ENCODE data around the gene GCK. TPM values are rescaled to one million over a fixed set of nuclear protein-coding genes. Genes with fewer than 3 reads are reported as not detected.

Gene GCK
- total RNA-seq, 1 experiment from 2014 or later, result not detected

DNA sequence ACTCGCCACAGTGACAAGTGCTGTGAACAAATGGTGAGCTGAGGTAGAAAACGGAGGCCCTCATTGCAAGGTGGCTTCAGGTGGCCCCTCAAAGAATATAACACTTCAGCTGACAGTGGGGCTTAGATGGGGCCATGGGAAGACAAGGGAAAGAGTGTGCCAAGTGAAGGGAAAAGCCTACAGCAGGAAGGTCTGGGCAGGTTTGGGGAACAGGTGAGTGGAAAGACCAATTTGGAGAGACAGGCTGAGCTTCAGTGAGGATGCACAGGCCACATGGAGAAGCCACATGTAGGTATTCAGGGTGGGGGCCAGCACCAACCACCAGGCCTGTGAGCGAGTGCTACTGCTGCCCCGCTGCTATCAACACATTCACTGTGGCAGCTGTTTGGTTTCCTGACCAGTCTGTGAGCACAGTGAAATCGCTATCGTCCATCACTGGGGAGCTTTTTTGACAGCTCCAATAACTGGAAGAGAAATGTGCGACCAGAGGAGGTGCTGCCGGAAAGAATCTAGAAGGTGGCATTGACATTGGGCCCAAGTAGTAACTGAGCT is 69.3 kb downstream of the GCK start:
- no TSS peak for BruUV-seq (replicated peaks)
- Histone ChIP-seq H3F3A (ENCODE audit: low read length, unreplicated experiment) (no peaks in the 10 kb centered on the region), H3K9me2 (replicated peaks; ENCODE audit: low read length) (no peaks in the 10 kb centered on the region), H3K27me3 (ENCODE audit: low read length) (no peaks in the 10 kb centered on the region), H3K4me3 (ENCODE audit: low read length) (no peak overlapping the region), H3K27ac (ENCODE audit: low read length) (no peak overlapping the region), H3K9me3 (ENCODE audit: low read length) (no peaks in the 10 kb centered on the region), H3K36me3 (ENCODE audit: low read depth, low read length) (peaks cover 23% of the 10 kb centered on the region), H4K20me1 (ENCODE audit: low read length) (no peaks in the 10 kb centered on the region), H3K9ac (ENCODE audit: low read length) (no peak overlapping the region), H2AFZ (ENCODE audit: low read length) (no peak overlapping the region), H3K79me2 (ENCODE audit: low read length) (peaks cover 38% of the 10 kb centered on the region), H3K4me1 (ENCODE audit: insufficient read depth, low read length) (peaks cover 20% of the 10 kb centered on the region), H3K4me2 (ENCODE audit: low read length) (no peak overlapping the region)
- TF ChIP-seq, protein P1, sequence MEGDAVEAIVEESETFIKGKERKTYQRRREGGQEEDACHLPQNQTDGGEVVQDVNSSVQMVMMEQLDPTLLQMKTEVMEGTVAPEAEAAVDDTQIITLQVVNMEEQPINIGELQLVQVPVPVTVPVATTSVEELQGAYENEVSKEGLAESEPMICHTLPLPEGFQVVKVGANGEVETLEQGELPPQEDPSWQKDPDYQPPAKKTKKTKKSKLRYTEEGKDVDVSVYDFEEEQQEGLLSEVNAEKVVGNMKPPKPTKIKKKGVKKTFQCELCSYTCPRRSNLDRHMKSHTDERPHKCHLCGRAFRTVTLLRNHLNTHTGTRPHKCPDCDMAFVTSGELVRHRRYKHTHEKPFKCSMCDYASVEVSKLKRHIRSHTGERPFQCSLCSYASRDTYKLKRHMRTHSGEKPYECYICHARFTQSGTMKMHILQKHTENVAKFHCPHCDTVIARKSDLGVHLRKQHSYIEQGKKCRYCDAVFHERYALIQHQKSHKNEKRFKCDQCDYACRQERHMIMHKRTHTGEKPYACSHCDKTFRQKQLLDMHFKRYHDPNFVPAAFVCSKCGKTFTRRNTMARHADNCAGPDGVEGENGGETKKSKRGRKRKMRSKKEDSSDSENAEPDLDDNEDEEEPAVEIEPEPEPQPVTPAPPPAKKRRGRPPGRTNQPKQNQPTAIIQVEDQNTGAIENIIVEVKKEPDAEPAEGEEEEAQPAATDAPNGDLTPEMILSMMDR (conservative IDR thresholded peaks at IDR 0.05; ENCODE audit: low read depth, low read length), result no peak
- TF ChIP-seq EZH2 (IDR thresholded peaks at IDR 0.05; ENCODE audit: low read length, unreplicated experiment), result no peak
- TF ChIP-seq EZH2phosphoT487 (IDR thresholded peaks at IDR 0.05; ENCODE audit: borderline replicate concordance, low read length), result no peak
- ChIA-PET POLR2A (ENCODE audit: unreplicated experiment) (no interaction called here), CTCF (no interaction called here)
- DNase-seq, result no peak
- ATAC-seq, result no peak
- intact Hi-C loops (cut with micrococcal nuclease), result no loop called here

GRCh38 chr7:44117801-44118429 is 71.3 kb downstream of the GCK start:
- intact Hi-C loops (cut with micrococcal nuclease), result no loop called here
- ATAC-seq (no peak), DNase-seq (no peak)
- H3K36me3 ChIP-seq (ENCODE audit: low read depth, low read length), result peaks cover 25% of the 10 kb centered on the region
- H3K9ac ChIP-seq (ENCODE audit: low read length), result no peak overlapping the region
- no peak overlapping the region for H3K27ac ChIP-seq (ENCODE audit: low read length)
- H3F3A ChIP-seq (ENCODE audit: low read length, unreplicated experiment), result no peaks in the 10 kb centered on the region
- no peak overlapping the region for H2AFZ ChIP-seq (ENCODE audit: low read length)
- H3K79me2 ChIP-seq (ENCODE audit: low read length), result peaks cover 36% of the 10 kb centered on the region
- ChIA-PET CTCF (no interaction called here), POLR2A (ENCODE audit: unreplicated experiment) (no interaction called here)
- no peak for TF ChIP-seq EZH2phosphoT487 (IDR thresholded peaks at IDR 0.05; ENCODE audit: borderline replicate concordance, low read length)
- TF ChIP-seq EZH2 (IDR thresholded peaks at IDR 0.05; ENCODE audit: low read length, unreplicated experiment), result no peak
- TF ChIP-seq, protein P1 (conservative IDR thresholded peaks at IDR 0.05; ENCODE audit: low read depth, low read length), result no peak
- no peaks in the 10 kb centered on the region for H3K9me3 ChIP-seq (ENCODE audit: low read length)
- H4K20me1 ChIP-seq (ENCODE audit: low read length), result no peaks in the 10 kb centered on the region
- peaks cover 14% of the 10 kb centered on the region for H3K4me1 ChIP-seq (ENCODE audit: insufficient read depth, low read length)
- BruUV-seq (replicated peaks), result no TSS peak
- no peaks in the 10 kb centered on the region for H3K27me3 ChIP-seq (ENCODE audit: low read length)
- H3K4me3 ChIP-seq (ENCODE audit: low read length), result no peak overlapping the region
- no peak overlapping the region for H3K4me2 ChIP-seq (ENCODE audit: low read length)
- H3K9me2 ChIP-seq (replicated peaks; ENCODE audit: low read length), result no peaks in the 10 kb centered on the region
